Measurements from ENCODE around the gene VPS37C.
"Not testable (repeated sequence)": the region's sequence is repeated elsewhere in the genome, so short reads cannot be mapped to it uniquely, and the experiment has no call there.

Gene VPS37C

DNA sequence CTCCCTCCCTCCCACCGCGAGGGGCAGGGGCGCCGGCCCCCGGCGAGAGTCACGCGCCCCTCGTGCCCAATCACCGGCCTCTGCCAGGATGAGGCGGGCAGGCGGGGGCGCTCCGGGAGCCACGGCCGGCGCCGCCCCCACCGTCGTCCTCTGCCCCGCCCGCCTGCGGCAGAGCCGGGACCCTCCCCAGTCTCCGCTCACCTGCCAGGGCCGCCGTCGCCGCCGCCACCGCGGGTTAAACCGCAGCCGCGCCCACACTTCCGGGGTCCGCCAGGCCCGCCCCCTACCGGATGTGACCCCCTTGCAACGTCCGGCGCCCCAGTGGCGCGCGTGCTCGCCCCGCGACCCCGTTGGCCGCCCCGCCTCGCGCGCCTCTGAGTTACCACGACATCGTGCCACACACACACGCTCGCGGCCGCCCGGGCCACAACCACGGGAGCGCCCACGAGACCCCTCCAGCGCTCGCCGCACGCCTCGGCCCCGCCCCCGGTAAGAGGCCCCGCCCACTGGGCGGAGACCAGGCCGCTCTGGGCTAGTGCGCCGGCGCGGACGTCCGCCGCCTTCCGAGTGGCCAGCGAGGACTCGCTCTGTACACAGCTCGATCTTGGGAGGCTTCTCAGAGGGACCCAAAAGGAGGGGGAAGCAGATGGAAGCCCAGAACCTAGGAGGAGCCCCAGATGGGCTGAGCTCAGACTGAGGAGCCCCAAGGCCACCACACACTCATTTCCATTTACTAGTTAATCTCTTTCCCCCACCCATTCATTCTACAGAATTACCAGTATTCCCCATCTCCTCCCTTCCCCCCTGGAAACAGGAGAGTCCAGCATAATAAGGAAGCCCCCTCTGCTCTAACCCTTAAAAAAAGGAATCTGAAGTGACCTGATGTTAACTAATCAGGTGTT, at the start of gene VPS37C:
Gene VPS37C, minus strand, starts transcription at position 237 of the 902 bp plus-strand sequence. CDS start 22,597 bp downstream, outside the sequence.
- Histone ChIP-seq H3K36me3 (ENCODE audit: insufficient read depth, low read length) (no peaks in the 10 kb centered on the region), H3K9me3 (ENCODE audit: control insufficient read depth, insufficient read depth, low read length) (0 out of 2 replicates have a peak, but pooled peaks cover 2% of the 10 kb centered on the region), H3K4me1 (ENCODE audit: insufficient read depth, low read length) (peaks cover 6% of the 10 kb centered on the region), H3K9ac (ENCODE audit: low read depth, low read length) (peak within 1 kb of the TSS; percentile 90)

DNA sequence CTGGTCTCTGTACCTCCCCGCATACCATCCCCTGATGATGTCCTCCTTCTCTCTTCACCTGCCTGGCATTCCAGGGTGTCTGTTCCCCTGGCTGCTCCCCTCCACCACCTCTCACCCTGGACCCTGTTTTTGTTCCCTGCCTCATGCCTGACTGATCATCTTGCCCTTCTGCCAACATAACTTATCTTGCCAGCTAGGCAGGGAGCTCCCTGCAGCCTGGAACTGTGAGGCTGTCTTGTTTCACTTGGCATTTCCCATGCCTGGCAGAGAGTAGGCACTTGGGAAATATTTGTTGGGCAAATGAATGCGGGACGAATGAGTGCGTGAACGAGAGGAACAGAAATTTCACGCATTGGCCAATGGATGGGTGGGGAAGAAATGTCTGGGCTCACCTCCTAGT, 49.4 kb upstream of the VPS37C start:
- H3K4me1 ChIP-seq (ENCODE audit: insufficient read depth, low read length); H3K9ac ChIP-seq (ENCODE audit: low read depth, low read length); H3K36me3 ChIP-seq (ENCODE audit: insufficient read depth, low read length); H3K9me3 ChIP-seq (ENCODE audit: control insufficient read depth, insufficient read depth, low read length): not testable (repeated sequence)

DNA sequence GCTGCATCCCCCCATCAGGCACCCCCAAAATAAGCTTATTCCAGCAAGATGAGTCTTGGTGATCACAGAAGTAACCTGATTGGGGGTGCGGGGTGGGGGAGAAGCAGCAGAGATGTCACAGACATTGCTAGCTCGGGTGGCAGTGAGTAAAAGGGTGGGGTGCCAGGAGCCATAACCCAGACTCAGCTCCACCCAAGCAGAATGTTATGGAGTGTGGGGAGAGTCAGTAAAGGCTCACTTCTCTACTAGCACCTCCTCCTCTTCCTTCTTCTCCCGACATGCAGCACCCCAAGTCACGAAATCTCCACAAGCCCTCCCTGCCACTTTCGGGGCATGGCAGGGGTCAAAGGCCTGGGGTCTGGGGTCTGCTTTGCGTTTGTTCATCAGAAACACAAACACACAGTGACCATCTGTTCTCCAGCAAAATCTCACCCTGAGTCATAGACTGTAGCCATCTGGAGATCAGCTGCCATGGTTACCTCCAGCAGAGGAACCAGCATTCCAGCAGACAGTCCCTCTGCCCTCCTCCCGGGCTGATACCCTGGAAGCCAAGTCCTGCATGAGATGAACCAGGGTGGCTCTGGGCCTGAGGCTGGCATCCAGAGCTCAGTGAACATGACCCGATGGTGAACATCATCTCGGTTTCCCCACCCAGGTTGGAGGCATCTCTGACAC, 46.5 kb upstream of the VPS37C start:
- H3K9ac ChIP-seq (ENCODE audit: low read depth, low read length); H3K4me1 ChIP-seq (ENCODE audit: insufficient read depth, low read length); H3K9me3 ChIP-seq (ENCODE audit: control insufficient read depth, insufficient read depth, low read length); H3K36me3 ChIP-seq (ENCODE audit: insufficient read depth, low read length): not testable (repeated sequence)

DNA sequence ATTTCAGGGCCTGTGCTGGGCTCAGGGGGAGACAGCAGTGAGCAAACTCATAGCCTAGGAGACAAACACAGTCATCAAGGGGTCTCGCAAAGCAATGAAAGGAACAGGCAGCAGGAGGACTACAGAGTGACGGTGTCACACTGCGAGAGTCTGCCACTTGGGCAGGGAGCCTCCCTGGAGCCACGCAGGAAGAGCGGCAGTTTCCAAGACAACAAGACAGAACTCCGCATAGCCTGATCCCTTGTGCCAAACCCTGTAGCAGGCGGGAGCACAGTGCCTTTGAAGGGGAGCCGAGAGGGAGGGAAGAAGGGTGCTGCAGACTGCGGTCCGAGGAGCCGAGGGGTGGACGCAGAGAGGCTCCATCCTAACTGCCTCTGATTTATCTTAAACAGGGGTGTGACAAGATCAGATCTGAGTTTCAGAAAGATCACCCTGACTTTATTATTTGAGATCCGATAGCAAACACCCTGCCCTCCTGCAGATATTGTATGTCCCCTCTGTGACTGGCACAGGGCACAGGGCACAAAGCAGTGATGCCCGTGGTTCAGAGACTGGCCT, 43.4 kb upstream of the VPS37C start:
- H3K36me3 ChIP-seq (ENCODE audit: insufficient read depth, low read length); H3K9me3 ChIP-seq (ENCODE audit: control insufficient read depth, insufficient read depth, low read length); H3K4me1 ChIP-seq (ENCODE audit: insufficient read depth, low read length); H3K9ac ChIP-seq (ENCODE audit: low read depth, low read length): not testable (repeated sequence)

DNA sequence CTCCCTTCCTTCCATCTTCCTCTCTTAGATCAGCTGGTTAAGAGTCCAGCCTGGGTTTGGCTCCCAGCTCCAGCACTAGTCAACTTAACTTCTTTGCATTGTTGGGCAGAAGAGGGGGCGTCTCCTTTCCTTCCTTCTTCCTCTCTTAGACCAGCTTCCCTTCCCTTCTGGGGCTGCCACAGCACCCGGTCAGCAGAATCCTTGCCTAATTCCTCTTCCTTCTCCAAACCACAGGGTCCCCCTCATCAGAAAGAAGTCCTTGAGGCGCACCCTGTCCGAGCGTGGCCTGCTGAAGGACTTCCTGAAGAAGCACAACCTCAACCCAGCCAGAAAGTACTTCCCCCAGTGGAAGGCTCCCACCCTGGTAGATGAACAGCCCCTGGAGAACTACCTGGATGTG, 42.6 kb upstream of the VPS37C start:
- not testable (repeated sequence) for H3K9me3 ChIP-seq (ENCODE audit: control insufficient read depth, insufficient read depth, low read length); H3K4me1 ChIP-seq (ENCODE audit: insufficient read depth, low read length); H3K9ac ChIP-seq (ENCODE audit: low read depth, low read length); H3K36me3 ChIP-seq (ENCODE audit: insufficient read depth, low read length)

DNA sequence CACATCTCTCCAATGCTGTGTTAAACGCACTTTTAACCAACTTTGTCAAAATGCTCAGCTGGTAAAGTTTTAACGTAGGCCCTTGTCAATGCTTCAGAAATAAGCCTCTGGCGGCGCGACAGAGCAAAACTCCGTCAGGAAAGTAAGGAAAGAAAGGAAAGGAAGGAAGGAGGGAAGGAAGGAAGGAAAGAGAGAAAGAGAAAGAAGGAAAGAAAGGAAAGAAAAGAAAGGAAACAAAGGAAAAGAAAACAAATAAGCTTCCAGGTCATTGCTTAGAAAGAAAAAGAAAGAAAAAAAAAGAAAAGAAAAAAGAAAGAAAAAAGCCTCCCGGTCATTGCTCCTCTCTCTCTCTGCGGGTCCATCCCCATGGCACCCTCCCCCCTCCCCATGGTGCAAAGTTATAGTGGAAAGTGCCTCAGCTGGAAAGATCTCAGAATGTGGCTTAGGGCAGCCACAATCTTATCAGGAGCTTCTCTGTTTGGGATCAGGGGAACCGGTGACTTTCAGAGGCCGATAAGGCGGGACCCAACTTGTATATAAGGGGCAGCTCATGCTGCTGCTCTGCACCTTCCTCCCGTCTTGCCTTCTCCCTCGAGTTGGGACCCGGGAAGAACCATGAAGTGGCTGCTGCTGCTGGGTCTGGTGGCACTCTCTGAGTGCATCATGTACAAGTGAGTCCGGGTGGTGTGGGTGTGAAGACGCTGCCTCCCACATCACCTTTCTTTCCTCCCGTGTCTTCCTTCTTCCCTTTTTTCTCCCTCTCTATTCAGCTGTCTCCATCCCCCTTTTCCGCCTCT, 41.9 kb upstream of the VPS37C start, which contains the start of gene PGA3:
Gene PGA3, plus strand, starts transcription at position 566 of the 797 bp plus-strand sequence. Its CDS starts 50 bp downstream, at position 616.
- H3K36me3 ChIP-seq (ENCODE audit: insufficient read depth, low read length); H3K4me1 ChIP-seq (ENCODE audit: insufficient read depth, low read length); H3K9me3 ChIP-seq (ENCODE audit: control insufficient read depth, insufficient read depth, low read length); H3K9ac ChIP-seq (ENCODE audit: low read depth, low read length): not testable (repeated sequence)

DNA sequence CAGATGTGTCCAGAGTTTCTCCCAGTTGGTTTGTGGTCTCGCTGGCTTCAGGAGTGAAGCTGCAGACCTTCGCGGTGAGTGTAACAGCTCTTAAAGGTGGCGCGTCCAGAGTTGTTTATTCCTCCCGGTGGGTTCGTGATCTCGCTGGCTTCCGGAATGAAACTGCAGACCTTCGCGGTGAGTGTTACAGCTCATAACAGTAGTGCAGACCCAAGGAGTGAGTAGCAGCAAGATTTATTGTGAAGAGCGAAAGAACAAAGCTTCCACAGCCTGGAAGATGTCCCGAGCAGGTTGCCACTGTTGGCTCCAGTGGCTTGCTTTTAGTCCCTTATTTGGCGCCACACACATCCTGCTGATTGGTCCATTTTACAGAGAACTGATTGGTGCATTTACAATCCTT, 40.2 kb upstream of the VPS37C start:
- no peaks in the 10 kb centered on the region for H3K4me1 ChIP-seq (ENCODE audit: insufficient read depth, low read length)
- 0 out of 2 replicates have a peak, but pooled peaks cover 3% of the 10 kb centered on the region for H3K9me3 ChIP-seq (ENCODE audit: control insufficient read depth, insufficient read depth, low read length)
- H3K9ac ChIP-seq (ENCODE audit: low read depth, low read length), result no peak overlapping the region
- H3K36me3 ChIP-seq (ENCODE audit: insufficient read depth, low read length), result no peaks in the 10 kb centered on the region

DNA sequence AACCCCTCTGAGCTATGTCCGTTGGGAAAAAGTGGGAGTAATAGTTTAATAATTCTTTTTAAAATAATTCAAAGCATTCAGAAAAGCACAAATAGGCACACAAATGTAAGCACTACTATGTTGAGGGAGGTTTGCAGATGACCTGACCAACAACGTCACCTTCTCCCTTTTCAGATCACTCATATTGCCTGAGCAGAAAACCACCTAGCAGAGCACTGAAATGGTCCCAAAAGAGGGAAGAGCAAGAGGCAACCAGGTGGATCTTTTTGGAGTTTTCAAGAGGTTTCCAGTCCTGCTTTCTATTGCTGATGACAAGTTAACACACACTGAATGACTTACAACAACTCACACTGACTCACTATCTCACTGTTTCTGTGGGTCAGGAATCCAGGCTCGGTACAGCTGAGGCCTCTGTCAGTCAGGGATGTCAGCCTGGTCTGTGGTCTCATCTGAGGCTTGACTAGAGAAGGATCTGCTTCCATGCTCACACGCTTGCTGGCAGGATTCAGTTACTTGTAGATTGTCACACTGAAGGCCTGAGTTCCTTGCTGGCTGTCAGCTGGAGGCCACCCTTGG, 37.8 kb upstream of the VPS37C start:
- no peaks in the 10 kb centered on the region; the same call in 1 of the 2 replicates for H3K4me1 ChIP-seq (ENCODE audit: insufficient read depth, low read length)
- no peaks in the 10 kb centered on the region for H3K36me3 ChIP-seq (ENCODE audit: insufficient read depth, low read length)
- 0 out of 2 replicates have a peak, but pooled peaks cover 3% of the 10 kb centered on the region for H3K9me3 ChIP-seq (ENCODE audit: control insufficient read depth, insufficient read depth, low read length)
- no peak overlapping the region for H3K9ac ChIP-seq (ENCODE audit: low read depth, low read length)

DNA sequence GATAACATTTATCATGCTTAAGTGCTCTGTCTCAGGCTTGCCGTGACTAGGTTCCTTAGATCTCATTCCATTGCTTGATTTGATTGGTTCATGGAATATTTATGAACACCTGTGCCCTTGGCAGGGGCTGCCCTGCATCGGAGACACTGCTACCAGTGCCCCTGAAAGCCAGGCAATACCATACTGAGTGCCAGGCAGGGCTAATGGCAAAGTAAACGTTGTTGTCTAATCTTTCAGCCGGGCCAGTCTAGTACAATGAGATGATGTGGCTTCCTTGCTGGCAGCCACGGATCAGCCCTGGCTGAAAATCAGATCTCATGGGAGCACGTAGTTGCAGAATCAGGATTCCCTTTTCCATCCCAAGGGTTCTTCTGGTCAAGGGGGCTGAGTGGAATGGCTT, 37.1 kb upstream of the VPS37C start:
- H3K9me3 ChIP-seq (ENCODE audit: control insufficient read depth, insufficient read depth, low read length), result 0 out of 2 replicates have a peak, but pooled peaks cover 3% of the 10 kb centered on the region
- H3K9ac ChIP-seq (ENCODE audit: low read depth, low read length), result no peak overlapping the region
- H3K4me1 ChIP-seq (ENCODE audit: insufficient read depth, low read length), result peaks cover 6% of the 10 kb centered on the region; the same call in 1 of the 2 replicates
- no peaks in the 10 kb centered on the region for H3K36me3 ChIP-seq (ENCODE audit: insufficient read depth, low read length)

DNA sequence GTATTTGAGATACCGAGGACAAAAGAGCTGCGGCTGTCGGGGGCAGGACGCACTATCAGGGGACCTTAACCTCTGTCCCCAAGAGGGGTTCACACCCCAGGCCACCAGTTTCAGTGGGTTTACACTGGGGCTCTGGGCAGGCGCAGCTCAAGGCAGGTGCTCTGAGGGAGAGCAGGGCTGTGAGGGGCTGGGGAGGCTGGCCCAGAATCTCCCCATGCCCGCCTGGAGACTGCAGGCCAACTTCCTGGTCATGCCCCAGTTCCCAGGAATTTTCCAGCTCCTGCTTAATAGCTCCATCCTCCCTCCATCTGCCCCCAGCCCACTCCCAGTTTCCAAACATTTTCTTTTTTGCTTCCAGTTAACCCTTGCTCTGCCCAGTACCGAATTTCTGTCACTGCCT, 34.5 kb upstream of the VPS37C start:
- no peaks in the 10 kb centered on the region for H3K36me3 ChIP-seq (ENCODE audit: insufficient read depth, low read length)
- peaks cover 6% of the 10 kb centered on the region; the same call in 1 of the 2 replicates for H3K4me1 ChIP-seq (ENCODE audit: insufficient read depth, low read length)
- 0 out of 2 replicates have a peak, but pooled peaks cover 7% of the 10 kb centered on the region for H3K9me3 ChIP-seq (ENCODE audit: control insufficient read depth, insufficient read depth, low read length)
- no peak overlapping the region for H3K9ac ChIP-seq (ENCODE audit: low read depth, low read length)

DNA sequence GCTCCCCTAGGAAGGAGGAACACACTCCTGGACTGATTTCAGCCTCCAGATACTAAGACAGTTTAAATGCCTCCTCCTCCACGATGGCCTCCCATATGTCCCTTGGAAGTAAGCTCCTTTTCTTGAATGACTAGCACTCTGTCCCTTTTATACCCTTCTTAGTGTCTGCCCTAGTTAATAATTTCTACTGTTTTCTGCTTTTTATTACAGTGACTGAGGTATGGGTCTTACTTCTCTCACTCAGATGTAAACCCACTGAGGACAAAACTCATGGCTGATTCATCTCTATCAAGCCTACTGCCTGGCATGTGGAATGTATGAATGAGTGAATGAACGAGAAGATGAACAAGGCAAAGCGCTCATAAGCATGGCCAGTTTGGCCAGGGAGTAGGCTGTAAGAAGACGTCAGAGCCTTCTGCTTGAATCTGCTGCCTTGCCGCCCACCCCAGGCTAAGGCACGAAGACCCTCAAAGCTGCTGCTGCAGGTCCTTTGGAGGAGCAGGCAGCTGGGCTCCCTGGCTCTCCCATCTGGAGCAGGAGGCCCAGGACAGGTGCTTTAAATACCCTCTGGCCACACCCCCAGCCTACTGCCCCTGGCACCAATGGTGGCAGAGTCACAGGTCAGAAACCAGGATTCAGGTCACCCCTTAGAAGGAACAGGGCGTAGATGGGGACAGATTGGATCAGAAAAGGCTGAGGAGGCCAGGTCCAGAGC, 33.9 kb upstream of the VPS37C start:
- Histone ChIP-seq H3K4me1 (ENCODE audit: insufficient read depth, low read length) (peaks cover 6% of the 10 kb centered on the region; the same call in 1 of the 2 replicates), H3K9ac (ENCODE audit: low read depth, low read length) (no peak overlapping the region)

DNA sequence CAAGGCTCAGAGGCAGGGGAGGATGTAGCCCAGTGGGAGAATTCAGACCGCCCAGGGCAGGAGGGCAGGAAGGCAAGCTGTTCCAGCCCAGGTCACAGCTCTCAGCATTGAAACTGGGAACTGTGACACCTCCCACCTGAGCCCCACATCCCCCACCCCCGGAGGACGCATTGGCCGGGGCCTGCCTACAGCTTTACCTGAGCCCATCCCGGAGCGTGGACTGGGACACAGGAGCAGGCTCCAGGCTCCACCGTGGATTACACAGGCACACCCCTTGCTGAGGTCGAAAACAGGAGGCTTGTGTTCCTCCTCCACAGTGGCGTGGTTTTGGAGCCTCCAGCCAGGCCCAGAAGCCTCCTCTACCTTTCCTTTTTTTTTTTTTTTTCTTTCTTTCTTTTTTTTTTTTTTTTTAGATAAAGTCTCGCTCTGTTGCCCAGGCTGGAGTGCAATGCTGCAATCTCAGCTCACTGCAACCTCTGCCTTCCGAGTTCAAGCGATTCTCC, 33.0 kb upstream of the VPS37C start:
- Histone ChIP-seq H3K4me1 (ENCODE audit: insufficient read depth, low read length) (peaks cover 6% of the 10 kb centered on the region; the same call in 1 of the 2 replicates), H3K9me3 (ENCODE audit: control insufficient read depth, insufficient read depth, low read length) (0 out of 2 replicates have a peak, but pooled peaks cover 7% of the 10 kb centered on the region), H3K36me3 (ENCODE audit: insufficient read depth, low read length) (no peaks in the 10 kb centered on the region), H3K9ac (ENCODE audit: low read depth, low read length) (no peak overlapping the region)

More for the DNA sequence above, 33.9 kb upstream of the VPS37C start:
- Histone ChIP-seq H3K36me3 (ENCODE audit: insufficient read depth, low read length) (no peaks in the 10 kb centered on the region), H3K9me3 (ENCODE audit: control insufficient read depth, insufficient read depth, low read length) (0 out of 2 replicates have a peak, but pooled peaks cover 7% of the 10 kb centered on the region)

DNA sequence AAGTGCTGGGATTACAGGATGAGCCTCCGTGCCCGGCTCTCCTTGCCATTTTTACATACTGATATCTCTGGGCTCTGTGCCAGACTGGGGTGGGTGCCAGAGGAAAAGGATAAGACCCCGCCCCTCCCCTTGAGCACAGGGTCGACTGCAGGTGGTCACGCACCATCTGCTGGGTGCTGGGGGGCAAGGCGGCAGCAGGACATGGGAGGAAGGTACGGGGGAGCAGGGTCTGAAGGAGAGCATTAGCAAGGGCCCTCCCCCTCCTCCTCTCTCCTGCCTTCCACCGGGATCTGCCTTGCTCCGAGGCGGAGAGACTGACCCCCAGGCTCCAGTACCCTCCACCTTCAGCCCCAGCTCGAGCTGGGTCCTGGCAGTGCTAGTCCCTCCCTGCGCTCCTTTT, 32.4 kb upstream of the VPS37C start:
- H3K36me3 ChIP-seq (ENCODE audit: insufficient read depth, low read length), result no peaks in the 10 kb centered on the region
- peaks cover 6% of the 10 kb centered on the region; the same call in 1 of the 2 replicates for H3K4me1 ChIP-seq (ENCODE audit: insufficient read depth, low read length)
- 0 out of 2 replicates have a peak, but pooled peaks cover 4% of the 10 kb centered on the region for H3K9me3 ChIP-seq (ENCODE audit: control insufficient read depth, insufficient read depth, low read length)
- H3K9ac ChIP-seq (ENCODE audit: low read depth, low read length), result no peak overlapping the region; the same call in 1 of the 2 replicates

All from ES-I3 (cell line).